NCI-H2227 (cell line): Measurements from ENCODE around the gene IGF1R.

ENCODE experiments used
- DNase-seq: peaks from one replicate; lab custom pipeline; 2025; ENCODE audit not compliant: unreplicated experiment; lab: John Stamatoyannopoulos, UW

IGF1R gene

DNA sequence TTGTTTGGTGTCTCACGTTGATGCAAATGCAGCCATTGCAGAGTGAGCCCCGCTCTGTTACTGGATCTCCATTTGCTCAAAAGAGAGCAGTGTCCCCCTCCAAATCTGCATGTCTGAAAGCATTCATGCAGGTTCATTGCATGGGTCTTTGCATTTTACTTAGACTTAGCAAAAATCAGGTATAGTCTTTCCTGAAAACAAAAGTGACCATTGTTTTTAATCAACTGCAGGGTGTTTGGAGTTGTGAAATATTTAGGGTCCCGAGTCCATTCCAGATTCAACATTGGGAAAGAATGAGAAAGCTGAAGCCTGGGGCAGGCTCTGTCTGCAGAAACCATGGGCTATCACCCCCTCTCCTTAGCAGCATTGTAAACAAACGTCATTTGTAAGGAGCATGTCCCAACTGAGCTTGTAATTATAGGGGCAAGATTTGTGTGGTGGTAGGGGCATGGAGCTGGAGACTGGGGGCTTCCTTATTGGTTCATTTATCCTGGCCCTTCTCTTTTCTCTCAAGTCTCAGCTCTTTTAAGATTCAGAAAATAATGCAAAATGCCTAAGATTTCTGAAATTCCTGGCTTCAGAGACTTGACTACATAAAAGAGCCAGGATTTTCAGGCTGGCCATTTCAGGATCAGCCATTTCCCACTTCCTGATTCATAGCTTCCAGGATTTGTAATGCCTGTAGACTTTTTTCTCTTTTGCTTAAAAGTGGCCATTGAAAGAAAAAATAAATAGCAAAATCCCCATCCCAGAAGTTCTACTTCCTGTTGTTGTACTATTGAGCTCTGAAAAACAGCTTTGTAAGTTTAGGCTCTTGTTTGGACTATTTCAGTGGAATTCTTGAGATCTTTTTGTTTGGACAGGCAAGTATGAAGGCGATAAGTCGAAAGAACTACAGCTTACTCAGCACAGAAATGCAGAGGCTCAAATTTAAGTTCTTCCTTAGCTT, 23.0 kb downstream of the IGF1R start:
- no peak for DNase-seq

DNA sequence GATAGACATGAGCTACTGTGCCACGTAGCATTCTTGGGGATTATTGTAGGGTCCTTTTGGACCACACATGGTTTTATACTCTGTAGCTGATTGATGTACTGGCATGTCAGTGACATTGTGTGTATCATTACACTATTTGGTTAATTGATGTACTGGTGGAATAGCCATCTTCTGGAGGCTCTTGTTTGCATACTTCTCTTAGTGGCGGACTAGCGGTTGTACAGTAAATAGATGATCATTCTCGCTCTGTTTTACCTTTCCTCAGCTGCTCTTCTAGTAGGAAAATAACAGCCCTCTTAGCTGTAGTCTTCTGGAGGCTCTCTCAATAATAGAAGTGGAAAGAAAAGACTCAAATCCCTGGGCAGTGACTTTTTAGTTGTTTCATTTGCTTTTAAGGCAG, 24.8 kb downstream of the IGF1R start:
- DNase-seq = no peak

GRCh38 chr15:98674336-98674735, 26.0 kb downstream of the IGF1R start:
- no peak for DNase-seq

DNA sequence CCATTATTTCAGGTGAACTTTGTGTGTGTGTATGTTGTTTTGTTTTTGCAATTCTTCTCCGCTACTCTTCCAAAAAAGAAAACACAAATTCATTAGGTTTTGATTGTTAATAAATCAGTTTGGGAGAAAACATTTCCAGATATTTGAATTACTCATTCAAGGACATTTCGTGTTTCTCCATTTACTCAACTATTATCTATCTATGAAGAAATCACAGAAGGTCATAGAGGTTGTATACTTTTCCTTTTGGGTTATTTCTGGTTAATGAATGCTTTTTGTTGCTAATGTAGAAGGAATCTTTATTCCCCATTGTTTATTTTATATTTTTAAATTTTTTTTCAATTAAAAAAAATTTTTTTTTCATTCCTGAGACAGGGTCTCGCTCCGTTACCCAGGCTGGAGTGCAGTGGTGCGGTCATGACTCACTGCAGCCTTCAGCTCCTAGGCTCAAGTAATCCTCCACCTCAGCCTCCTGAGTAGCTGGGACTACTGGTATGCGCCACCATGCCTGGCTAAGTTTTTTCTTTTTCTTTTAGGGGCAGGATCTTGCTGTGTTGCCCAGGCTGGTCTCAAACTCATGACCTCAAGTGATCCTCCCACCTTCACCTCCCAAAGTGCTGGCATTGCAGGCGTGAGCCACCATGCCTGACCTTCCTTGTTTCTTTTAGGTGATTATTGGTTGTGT, 28.4 kb downstream of the IGF1R start:
- no peak for DNase-seq

- no peak for DNase-seq
Measured at GRCh38 chr15:98677345-98678059, 29.2 kb downstream of the IGF1R start.

GRCh38 chr15:98678484-98678883, 30.1 kb downstream of the IGF1R start:
- DNase-seq = no peak

DNA sequence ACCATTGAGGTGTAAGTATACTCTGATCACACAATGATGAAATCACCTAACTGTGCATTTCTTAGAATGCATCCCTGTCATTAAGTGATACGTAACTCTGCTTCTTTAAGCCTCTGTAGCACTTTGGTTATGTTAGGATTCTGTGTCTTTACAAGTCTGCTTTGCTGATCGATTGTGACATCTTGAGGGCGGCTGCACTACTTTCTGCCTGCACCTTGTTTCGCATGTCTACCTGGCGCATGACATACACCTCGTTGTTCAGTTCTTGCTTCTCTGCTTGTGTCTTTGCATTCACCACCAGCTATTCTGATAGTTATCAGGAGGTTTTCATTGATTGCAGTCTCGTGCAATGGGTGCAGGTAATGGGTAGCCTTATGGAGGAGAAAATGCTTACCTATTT, 32.7 kb downstream of the IGF1R start:
- DNase-seq = no peak

GRCh38 chr15:98682992-98683701, 34.8 kb downstream of the IGF1R start:
- DNase-seq = no peak

- no peak for DNase-seq
Measured at GRCh38 chr15:98683831-98684230, 35.5 kb downstream of the IGF1R start.

DNA sequence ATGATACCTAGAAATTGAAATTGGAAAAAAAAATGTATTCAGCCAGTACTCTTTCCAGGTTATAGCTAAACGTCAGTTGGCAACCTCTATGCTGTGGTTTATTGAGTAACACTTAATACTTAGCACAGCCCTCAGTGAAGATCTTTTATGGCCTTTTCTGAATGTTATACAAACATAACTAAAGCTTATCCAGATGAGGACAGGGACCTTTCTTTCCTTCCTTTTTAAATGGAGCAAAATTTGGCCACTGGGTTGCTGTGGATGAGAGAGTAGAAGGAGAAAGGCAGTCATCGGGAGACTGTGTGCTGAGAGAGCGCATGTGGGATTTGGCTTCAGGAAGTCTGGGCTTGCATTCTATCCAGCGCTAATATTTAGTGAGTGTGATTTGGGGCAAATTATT, 36.1 kb downstream of the IGF1R start:
- no peak for DNase-seq

DNA sequence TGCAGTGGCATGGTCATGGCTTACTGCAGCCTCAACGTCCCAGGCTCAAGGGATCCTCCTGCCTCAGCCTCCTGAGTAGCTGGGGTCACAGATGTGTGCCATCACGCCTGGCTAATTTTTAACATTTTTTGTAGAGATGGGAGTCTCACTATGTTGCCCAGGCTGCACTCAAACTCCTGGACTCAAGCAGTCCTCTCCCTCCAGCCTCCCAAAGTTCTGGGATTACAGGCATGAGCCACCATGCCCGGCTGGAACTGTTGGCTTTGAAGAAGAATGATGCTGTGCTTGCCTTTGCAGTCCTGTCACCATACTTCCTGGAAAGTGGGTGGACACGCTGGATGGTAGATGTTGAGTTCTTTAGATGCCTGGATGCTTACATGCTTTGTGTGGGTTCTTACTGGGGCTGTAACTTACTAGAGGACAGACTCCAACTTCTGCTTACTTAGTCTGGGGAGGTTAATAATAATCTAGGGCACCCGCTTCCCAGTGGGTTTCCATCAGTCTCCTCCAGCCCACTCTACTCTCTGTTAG, 36.7 kb downstream of the IGF1R start:
- no peak for DNase-seq

- no peak for DNase-seq
Measured at GRCh38 chr15:98686983-98687382, 38.6 kb downstream of the IGF1R start.

- DNase-seq = no peak
Measured at GRCh38 chr15:98689431-98689861, 41.1 kb downstream of the IGF1R start.

GRCh38 chr15:98690272-98690950, 42.1 kb downstream of the IGF1R start:
- DNase-seq = no peak

- no peak for DNase-seq
Measured at GRCh38 chr15:98692213-98692612, 43.9 kb downstream of the IGF1R start.

- no peak for DNase-seq
Measured at GRCh38 chr15:98694161-98694560, 45.8 kb downstream of the IGF1R start.

DNA sequence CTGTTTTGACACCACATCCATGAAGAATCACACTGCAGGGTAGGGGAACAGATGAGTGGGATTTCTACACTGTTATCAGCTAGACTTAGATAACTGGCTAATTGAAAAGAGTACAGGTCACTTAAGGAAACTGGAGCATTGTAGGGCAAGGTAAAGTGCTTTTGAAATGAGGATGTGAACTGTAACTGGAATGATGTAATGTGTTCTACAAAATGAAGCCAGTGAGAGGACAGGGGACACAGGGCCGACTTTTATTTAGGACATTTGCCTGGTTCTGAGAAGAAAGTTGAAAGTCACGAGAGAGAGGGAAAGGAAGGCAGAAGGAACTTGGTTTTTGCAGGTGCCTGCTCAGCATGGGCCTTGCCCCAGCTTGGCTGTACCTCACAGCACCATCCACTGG, 50.5 kb downstream of the IGF1R start:
- DNase-seq = no peak

DNA sequence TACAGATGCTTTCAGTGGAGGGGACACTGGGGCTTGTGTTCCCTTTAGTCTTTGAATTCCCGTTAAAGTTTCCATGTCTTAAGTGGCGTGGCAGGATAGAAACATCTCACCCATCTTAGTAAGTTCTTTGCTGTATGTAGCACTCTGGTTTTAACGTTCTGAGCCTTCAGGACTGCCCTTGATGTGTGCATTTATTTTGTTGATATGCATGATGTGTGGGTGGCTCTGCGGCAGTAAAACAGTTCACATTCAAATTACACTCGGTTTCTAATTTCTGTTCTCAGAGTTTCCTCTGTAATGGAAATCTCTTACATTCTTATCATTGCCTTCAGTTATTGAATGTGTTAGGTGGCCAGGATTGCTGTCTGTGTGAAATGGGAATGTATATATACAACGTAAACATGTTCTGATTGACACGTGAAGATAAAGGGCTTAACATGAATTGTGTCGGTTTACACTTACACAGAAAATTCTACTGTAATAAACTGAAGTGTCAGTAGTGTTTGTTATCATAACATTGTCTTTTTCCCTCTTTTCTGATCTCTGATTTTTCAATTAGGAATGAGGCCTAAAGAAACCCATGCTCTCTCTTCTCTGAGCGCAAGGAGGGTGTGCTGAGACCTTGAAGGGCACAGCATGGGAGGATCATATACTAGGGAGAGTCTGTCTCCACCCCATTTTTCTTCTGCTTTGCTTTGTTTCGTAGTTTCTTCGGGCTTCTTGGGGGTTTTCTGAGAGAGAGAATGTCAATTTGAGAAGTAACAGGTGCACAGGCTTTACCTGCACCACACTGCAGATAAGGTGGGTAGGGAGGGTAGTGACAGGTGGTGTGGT, 51.5 kb downstream of the IGF1R start:
- no peak for DNase-seq

- no peak for DNase-seq
Measured at GRCh38 chr15:98700519-98700918, 52.2 kb downstream of the IGF1R start.
